Stimulated activated naive CD8-positive, alpha-beta T cell treated with anti-CD3 and anti-CD28 coated beads, Interleukin-15, amount 100 ng/mL, for 72 hours (primary cell): ENCODE measurements around the gene RREB1.

Experiments
- ATAC-seq: fragments of 150-1000 bp; cut with Tn5 transposase; 2 replicates; pipeline ENCODE4 v1.10.0; 2021; ENCODE audit warnings: mild to moderate bottlenecking, moderate library complexity
- DNase-seq, 2 donors: peaks; one replicate each; pipeline ENCODE4 v3.0.0; 2021 to 2022
- H3K27ac Mint-ChIP-seq, 2 donors: one replicate each; pipeline ENCODE4 v1.8.0; 2022; ENCODE audit warnings: mild to moderate bottlenecking in 2 of 2, mixed read lengths in 2 of 2, moderate library complexity in 2 of 2
- H3K27me3 Mint-ChIP-seq: one replicate; pipeline ENCODE4 v1.8.0; 2022; ENCODE audit warnings: mixed read lengths
- H3K4me1 Mint-ChIP-seq: one replicate; pipeline ENCODE4 v1.8.0; 2022; ENCODE audit warnings: mild to moderate bottlenecking, mixed read lengths
- H3K4me3 Mint-ChIP-seq, 2 donors: one replicate each; pipeline ENCODE4 v1.8.0; 2022; ENCODE audit warnings: mild to moderate bottlenecking in 2 of 2, mixed read lengths in 2 of 2, moderate library complexity in 1 of 2
- H3K9me3 Mint-ChIP-seq, 2 donors: one replicate each; pipeline ENCODE4 v1.8.0; 2022; ENCODE audit warnings: mixed read lengths in 2 of 2

RREB1 gene

DNA sequence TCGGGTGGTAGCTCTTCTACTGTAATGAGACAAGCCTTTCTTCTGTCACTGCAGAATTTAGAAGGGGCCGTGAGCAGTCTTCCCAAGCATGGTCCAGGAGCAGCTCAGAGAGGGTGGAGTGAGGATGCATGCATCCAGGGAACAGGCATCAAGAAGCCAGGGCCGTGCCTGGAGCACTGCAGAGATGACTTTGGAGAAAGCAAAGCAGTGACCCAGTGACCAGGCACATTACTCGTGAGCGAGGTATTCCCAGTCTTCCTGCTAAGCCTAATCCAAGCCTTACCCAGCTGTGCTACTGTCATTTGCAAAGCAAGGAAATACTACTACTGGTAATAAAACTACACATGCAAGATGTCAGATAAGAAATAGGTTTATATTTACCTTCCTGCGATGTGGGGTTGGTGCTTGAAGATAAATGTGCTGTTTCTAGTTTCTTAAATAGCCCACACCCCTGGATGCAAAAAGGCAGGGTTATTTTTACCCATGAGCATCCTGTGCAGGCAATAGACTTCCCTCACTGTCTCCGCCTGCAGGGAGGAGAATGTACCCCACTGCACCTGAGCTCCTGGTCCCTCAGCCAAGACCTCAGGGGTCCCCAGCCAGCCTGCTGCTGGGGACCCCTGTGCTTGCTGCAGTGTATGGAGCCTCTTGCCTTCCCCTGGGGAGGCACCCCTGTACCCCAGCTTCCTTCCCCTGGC is 142.3 kb downstream of the RREB1 start:
- ATAC-seq: no peak
- H3K4me3 Mint-ChIP-seq: no peak overlapping the region
- no peak for DNase-seq
- no peak overlapping the region for H3K27ac Mint-ChIP-seq
- H3K4me1 Mint-ChIP-seq: no peaks in the 10 kb centered on the region
- H3K9me3 Mint-ChIP-seq: peaks cover 0 to 1% of the 10 kb centered on the region in 2 donors
- no peaks in the 10 kb centered on the region for H3K27me3 Mint-ChIP-seq

DNA sequence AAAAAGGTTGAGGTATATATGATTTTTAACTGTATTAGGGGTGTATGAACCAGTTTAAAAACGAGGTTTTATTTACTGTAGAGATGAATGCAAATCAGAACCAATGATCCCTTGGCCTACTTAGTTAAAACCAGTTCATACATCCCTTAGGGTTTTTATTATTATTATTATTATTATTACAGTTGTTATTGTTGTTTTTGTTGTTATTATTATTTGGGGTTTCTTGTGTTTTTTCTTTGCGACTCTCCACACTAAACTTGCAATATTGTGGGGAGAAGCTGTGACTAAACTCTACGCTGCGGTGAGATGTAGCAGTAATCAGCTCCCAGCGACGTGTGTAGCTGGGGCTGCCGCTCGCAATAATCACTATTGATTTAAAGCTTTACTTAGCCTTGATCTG is 143.1 kb downstream of the RREB1 start:
- Mint-ChIP-seq H3K4me3 (no peak overlapping the region), H3K27me3 (no peaks in the 10 kb centered on the region), H3K27ac (no peak overlapping the region), H3K4me1 (no peaks in the 10 kb centered on the region), H3K9me3 (peaks cover 0 to 7% of the 10 kb centered on the region in 2 donors)
- DNase-seq (no peak), ATAC-seq (no peak)

DNA sequence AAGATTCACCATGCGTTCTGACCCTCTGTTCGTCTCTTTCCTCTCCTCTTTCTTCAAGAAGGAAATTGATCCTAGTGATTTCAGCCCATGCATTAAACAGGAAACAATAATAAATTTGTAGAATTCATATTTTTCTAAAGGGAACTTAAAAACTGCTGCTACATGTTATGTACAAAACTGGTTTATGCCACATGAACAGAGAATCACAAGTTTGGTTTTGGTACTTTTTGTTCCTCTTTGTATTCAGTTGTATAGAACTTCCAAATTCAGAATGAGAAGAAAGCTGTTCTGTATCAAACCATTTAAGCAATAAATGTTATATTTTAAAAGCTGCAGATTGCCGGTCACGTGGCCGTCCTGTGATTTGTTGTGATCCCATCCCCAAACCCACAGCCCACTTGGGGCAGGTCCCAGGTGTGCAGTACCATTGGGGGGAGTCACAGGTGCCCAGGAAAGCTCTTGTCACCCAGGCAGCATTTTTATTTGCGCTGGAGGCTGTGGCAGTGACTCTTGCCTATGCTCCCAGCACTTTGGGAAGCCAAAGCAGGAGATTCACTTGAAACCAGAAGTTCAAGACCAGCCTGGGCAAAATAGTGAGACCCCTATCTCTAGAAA is 144.0 kb downstream of the RREB1 start:
- Mint-ChIP-seq H3K27me3 (no peaks in the 10 kb centered on the region), H3K27ac (no peak overlapping the region), H3K4me3 (no peak overlapping the region), H3K4me1 (no peaks in the 10 kb centered on the region), H3K9me3 (peaks cover 0 to 7% of the 10 kb centered on the region in 2 donors)
- DNase-seq (no peak), ATAC-seq (no peak)

DNA sequence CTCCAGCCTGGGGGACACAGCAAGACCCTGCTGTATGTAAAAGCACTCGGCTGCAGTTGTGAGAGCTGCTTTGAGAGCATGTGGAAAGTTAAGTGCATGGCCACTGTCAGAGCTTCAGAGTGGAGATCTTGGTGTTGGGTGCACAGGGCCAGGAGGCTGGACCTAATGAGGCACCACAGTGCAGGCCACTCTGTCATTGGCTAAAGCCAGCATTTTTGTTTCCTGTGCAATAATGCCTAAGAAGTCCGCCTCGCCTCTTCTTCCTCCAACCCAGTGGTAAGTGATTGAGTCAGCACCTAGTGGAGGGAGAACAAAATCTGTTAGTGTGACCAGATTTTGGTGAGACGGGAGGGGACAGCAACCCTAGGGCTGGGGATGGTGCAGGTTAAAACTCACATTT is 144.6 kb downstream of the RREB1 start:
- no peak for DNase-seq
- no peak for ATAC-seq
- no peak overlapping the region for H3K4me3 Mint-ChIP-seq
- H3K4me1 Mint-ChIP-seq: no peaks in the 10 kb centered on the region
- H3K9me3 Mint-ChIP-seq: peaks cover 0 to 7% of the 10 kb centered on the region in 2 donors
- no peak overlapping the region for H3K27ac Mint-ChIP-seq
- H3K27me3 Mint-ChIP-seq: no peaks in the 10 kb centered on the region

DNA sequence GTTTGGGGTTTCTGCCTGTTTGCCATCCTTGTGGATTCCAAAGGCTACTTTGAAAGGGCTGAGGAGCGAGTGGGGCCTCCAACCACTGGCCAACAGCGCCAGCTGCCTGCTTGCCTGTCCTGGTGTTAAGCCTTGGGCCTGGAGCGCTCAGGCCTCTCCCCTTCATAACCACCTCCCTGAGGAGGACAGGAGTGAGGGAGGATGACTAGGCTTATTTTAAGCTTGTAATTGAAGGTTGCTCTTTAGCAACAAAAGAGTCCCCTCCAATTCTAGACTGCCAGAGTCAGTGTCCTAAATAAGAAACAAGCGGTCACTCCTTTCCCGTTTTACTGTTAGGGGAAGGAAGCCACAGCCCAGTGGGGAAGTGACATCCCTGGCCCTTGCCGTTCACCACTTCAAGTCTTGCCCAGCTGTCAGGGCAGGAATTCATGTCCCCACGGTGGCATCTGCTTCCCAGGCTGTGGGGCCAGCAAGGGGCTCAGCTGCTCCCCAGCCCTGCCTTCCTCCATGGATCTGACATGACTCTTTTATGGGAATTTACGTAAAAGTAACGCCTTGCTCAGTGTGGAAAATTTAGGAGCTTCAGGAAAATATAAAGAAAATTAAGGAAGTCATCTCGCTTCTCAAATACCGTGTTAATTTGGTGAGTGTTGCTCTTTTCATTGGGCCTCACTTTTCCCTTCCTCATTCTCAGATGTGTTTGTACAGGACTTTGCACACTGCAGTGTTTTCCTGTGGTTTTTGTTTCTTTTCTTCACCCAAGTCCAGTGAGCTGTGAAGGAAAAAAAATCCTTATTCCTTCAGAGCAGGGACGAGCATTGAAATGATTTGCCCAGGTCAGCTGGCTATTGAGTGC is 147.4 kb downstream of the RREB1 start:
- DNase-seq (no peak), ATAC-seq (no peak)
- Mint-ChIP-seq H3K27ac (no peak overlapping the region), H3K4me1 (no peaks in the 10 kb centered on the region), H3K9me3 (peaks cover 0 to 7% of the 10 kb centered on the region in 2 donors), H3K4me3 (no peak overlapping the region), H3K27me3 (peaks cover 15% of the 10 kb centered on the region)

DNA sequence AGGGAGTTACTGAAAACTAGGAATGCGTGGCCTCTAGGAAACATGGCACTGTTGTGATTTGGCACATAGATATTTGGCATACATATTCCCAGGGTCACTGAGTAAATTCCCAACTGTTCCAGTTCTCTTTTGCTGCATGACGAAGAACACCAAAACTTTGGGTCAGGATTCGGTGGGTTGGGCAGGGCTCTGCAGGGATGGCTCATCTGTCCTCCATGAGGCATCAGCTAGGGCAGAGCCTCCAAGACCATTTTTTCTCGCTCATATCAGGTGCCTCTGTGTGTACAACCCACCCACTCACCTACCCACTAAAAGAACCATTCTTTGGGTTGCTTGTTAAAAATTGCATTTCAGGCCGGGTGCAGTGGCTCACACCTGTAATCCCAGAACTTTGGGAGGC is 148.2 kb downstream of the RREB1 start:
- ATAC-seq (no peak), DNase-seq (no peak)
- Mint-ChIP-seq H3K4me1 (peaks cover 7% of the 10 kb centered on the region), H3K4me3 (no peak overlapping the region), H3K9me3 (peaks cover 0 to 7% of the 10 kb centered on the region in 2 donors), H3K27me3 (peaks cover 22% of the 10 kb centered on the region), H3K27ac (peak overlapping the region in 1 of 2 donors; percentile 36)

DNA sequence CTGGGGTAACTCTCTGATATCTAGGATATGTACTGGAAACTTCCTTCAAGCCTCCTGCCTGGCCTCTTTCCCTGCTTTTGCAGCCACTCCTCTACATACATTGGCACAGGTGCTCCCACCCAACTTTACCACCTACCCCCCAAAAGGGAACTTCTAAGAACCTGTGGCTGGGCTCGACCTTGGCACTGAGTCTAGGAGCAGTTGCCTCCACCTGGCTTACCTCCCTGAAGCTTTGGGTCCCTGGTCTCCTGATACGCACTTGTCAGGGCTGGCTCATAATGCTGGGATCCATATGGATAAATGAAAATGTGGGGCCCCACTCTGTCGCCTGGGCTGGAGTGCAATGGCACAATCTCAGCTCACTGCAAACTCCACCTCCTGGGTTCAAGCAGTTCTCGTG is 149.0 kb downstream of the RREB1 start:
- Mint-ChIP-seq H3K27me3 (peaks cover 27% of the 10 kb centered on the region), H3K4me3 (no peak overlapping the region), H3K9me3 (peaks cover 0 to 7% of the 10 kb centered on the region in 2 donors), H3K27ac (peak overlapping the region in 1 of 2 donors; percentile 75), H3K4me1 (peaks cover 14% of the 10 kb centered on the region)
- DNase-seq (no peak), ATAC-seq (no peak)

DNA sequence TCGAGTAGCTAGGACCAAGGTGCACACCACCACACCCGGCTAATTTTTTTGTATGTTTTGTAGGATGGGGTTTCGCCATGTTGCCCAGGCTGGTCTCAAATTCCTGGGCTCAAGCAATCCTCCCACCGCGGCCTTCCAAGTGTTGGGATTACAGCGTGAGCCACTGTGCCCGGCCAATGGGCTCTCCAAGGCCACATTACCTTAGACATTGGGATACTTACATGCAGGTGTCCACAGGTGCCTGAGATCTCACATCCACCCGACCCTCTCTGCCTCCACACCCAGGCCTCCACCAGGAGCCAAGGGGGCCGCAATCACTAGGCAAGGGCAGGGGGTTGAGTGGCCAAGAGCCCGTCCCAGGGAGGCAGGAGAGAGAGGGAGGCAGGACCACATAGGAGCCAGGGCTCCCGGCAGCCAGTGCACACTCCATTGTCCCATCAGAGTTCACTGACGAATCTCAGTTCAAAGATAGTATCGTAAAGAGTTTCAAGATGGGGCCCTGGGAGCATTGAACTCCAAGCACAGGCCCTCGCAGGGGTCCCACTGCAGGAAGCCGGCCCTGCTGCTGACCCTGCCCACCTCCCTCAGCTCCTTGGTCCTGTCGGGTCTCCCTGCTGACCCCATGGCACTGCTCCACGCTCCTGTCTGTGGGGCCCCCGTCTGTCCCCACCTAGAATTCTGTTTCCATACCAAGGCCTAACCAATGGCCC is 149.9 kb downstream of the RREB1 start:
- Mint-ChIP-seq H3K4me3 (no peak overlapping the region), H3K27ac (no peak overlapping the region)

DNA sequence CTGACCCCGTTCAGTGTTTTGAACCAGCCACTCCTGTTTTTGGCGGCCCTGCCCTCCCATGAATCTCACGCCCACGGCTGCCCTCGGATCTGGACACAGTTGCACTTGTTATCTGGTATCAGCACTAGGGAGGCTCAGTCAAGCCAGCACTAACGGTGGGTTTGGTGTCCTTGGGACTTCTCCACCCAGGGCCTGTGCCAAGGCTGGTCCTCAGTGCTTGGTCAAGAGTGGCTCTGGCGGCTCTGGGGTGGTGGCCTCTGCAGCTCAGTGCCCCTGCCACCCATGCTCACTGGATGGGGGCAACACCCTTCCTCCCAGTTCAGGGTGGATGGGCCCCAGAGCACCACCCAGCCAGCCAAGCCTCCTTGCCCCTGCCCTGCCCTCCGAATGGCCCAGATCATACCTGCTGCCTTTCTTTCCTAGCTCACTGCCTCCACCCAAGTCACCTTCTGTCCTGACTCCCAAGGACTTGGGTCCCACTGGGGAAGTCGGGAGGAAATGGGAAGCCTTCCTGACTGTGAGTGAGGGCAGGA is 150.5 kb downstream of the RREB1 start:
- H3K27me3 Mint-ChIP-seq: peaks cover 35% of the 10 kb centered on the region
- DNase-seq (no peak), ATAC-seq (no peak)
- no peak overlapping the region for H3K4me3 Mint-ChIP-seq
- H3K9me3 Mint-ChIP-seq: peaks cover 0 to 7% of the 10 kb centered on the region in 2 donors
- H3K27ac Mint-ChIP-seq: no peak overlapping the region
- peaks cover 20% of the 10 kb centered on the region for H3K4me1 Mint-ChIP-seq

More for the DNA sequence above, 149.9 kb downstream of the RREB1 start:
- peaks cover 20% of the 10 kb centered on the region for H3K4me1 Mint-ChIP-seq
- H3K27me3 Mint-ChIP-seq: peaks cover 35% of the 10 kb centered on the region
- H3K9me3 Mint-ChIP-seq: peaks cover 0 to 7% of the 10 kb centered on the region in 2 donors
- ATAC-seq (no peak), DNase-seq (no peak)

DNA sequence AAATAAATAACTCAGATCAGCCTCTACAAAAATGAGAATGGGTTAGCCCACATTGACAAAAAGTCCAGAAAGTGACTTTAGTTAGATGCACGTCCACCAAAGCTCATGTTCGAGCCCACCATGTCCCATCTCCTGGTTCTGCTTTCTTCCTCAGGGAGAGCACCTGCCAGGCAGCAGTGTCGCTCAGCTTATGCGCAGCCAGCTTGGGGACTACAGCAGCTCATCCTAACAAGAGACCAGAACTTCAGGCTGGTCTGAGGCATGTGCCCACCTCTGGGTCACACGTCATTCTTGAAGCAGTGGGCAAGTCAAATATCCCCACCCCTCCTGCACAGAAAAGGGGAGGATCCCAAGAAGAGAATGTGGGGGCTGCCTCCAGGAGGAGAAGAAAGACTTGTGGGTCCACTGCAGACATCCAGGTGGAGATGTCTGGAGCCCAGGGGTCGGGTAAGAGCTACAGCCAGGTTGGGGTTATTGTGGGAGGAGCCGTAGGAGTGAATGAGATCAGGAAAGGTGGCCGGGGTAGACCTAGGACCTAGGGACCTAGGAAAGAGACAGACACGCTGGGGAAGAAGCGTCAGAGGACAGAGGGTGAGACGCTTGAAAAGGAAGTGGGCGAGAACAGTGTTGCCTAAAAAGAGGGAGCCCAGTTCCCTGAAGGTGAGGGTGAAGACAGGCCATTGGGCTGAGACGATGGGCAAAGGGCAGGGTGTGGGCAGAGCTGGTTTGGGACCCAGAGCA is 152.7 kb downstream of the RREB1 start:
- ATAC-seq (peak; percentile 20), DNase-seq (no peak)
- Mint-ChIP-seq H3K27ac (peak overlapping the region; percentile 72 to 78), H3K4me3 (peak overlapping the region; percentile 75 to 85), H3K27me3 (peaks cover 35% of the 10 kb centered on the region), H3K9me3 (peaks cover 0 to 2% of the 10 kb centered on the region in 2 donors), H3K4me1 (peaks cover 20% of the 10 kb centered on the region)

DNA sequence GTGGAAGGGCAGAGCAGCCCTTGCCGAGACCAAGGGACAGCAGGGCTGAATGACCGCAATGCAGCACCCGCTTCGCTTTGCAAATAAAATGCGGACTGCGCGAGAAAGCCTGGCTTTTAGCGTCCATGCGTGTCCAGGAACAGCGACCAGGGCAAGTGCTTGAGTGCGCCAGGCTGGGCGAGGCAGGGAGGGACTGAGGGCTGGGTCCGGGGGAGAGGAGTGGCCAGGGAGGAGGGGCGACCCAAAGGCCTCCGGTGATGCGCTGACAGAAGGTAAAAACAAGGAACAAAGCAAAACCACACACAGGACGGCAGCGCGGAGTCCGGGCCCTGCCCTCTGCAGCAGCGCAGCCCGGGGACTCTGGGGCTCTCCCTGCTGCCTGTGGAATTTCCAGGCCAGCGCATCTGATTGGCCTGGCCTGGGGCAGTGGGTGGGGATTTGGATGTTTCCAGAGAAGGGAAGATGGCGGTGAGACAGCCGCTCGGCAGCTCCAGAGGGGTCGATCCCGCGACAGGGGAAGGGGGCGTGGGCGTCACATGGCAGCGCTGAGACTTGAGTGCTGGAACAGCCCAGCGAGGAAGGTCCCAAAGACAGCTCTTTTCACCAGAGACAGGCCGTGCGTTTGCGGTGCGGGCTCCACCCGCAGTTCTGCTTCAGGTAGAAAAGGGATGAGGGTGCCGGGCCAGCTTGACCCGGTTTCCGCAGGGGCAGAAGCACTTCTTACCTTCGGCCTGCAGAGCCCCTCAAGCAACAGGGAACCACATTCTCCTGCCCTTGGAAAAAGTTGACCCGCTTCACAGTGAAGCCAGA is 153.5 kb downstream of the RREB1 start:
- Mint-ChIP-seq H3K9me3 (no peaks in the 10 kb centered on the region), H3K27me3 (peaks cover 35% of the 10 kb centered on the region), H3K4me3 (peak overlapping the region; percentile 75 to 85), H3K4me1 (peaks cover 20% of the 10 kb centered on the region), H3K27ac (peak overlapping the region; percentile 10 to 72)
- DNase-seq: peak; percentile 35 to 48
- ATAC-seq: peak; percentile 82

DNA sequence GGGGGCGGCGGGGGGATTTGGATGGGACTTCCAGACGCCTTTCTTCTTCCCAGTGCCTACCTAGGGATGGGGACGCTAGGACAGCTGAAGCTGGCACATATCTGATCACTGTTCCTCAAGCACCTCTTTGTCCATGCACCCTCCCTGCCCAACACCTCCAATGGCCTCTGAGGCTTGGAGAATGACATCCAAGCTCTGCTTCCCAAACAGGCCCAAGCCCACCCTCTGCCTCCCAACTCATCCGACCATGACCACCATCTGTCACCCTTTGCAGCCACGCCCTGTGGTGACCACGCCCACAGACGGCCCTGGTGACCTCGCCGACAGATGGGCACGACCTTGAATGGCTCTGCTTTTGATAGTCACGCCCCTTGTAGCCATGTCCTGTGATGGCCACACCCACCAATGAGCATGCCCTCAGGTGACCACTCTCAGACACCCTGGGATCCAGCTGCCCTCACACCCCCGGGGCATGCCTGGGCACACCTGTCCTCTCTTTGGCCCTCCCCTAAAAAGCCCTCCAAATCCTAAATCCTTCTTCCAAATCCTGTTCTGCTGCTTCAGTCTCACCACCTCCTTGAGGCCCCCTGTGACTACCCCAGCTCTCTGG is 154.2 kb downstream of the RREB1 start:
- DNase-seq: no peak
- Mint-ChIP-seq H3K27me3 (peaks cover 35% of the 10 kb centered on the region), H3K4me3 (peak overlapping the region; percentile 58 to 75), H3K27ac (no peak overlapping the region), H3K4me1 (peaks cover 20% of the 10 kb centered on the region), H3K9me3 (no peaks in the 10 kb centered on the region)
- ATAC-seq: no peak

DNA sequence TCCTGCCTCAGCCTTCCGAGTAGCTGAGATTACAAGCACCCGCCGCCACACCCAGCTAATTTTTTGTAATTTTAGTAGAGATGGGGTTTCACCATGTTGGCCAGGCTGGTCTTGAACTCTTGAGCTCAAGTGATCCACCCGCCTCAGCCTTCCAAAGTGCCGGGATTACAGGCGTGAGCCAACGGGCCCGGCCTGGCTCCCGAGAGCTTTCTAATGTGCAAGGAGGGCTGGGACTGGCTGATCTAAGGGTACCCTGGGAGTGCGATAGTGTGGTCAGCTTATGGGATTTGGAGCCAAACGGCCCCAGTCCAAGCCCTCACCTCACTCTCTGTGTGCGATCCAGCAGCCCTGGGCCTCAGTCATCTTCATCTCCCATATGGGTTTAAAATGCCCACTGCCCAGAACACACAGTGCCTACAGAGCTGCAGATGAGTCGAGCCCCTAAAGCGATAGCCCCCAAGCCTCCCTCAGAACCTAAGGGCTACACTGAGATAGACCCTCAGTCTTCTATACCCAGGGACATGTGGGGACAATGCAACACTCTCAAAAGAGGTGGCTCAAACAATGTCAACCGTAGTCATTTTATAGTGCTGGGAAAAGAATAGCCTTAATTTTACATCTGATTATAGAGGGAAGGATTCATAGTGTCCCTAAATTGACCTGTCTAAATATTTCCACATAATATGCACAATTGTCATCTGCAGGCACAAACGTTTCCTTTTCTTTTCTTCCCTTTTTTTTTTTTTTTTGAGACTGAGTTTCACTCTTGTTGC is 155.2 kb downstream of the RREB1 start:
- no peak for DNase-seq
- Mint-ChIP-seq H3K9me3 (no peaks in the 10 kb centered on the region), H3K4me3 (no peak overlapping the region), H3K27me3 (peaks cover 35% of the 10 kb centered on the region), H3K4me1 (peaks cover 20% of the 10 kb centered on the region), H3K27ac (no peak overlapping the region)
- no peak for ATAC-seq
